Activated CD4-positive, alpha-beta T cell treated with anti-CD3 and anti-CD28 coated beads, Interleukin-2, amount 50 U/mL, for 48 hours (primary cell): Measurements from ENCODE around the gene ENDOU.

Experiments
- DNase-seq, 2 experiments: peaks; one replicate each; pipeline ENCODE4 v3.0.0-alpha.2; 2020

Gene ENDOU

GRCh38 chr12:47742253-47742825, 17.0 kb upstream of the ENDOU start:
- peak; percentile 87 to 88 for DNase-seq

GRCh38 chr12:47741340-47741703, 16.0 kb upstream of the ENDOU start:
- DNase-seq: peak; percentile 64 to 74

GRCh38 chr12:47740606-47741339, 15.5 kb upstream of the ENDOU start:
- no peak for DNase-seq

GRCh38 chr12:47739979-47740378, 14.7 kb upstream of the ENDOU start:
- DNase-seq: no peak

- no peak for DNase-seq
Measured at GRCh38 chr12:47739297-47739696, 14.0 kb upstream of the ENDOU start.

GRCh38 chr12:47737936-47738594, 12.8 kb upstream of the ENDOU start:
- no peak for DNase-seq

- DNase-seq: no peak
Measured at GRCh38 chr12:47736877-47737676, 11.8 kb upstream of the ENDOU start.

GRCh38 chr12:47736216-47736615, 10.9 kb upstream of the ENDOU start:
- DNase-seq: no peak

- no peak for DNase-seq
Measured at GRCh38 chr12:47735649-47736048, 10.4 kb upstream of the ENDOU start.

GRCh38 chr12:47734725-47735480, 9.6 kb upstream of the ENDOU start:
- DNase-seq: no peak

- no peak for DNase-seq
Measured at GRCh38 chr12:47733142-47733541, 7.9 kb upstream of the ENDOU start.

- no peak for DNase-seq
Measured at GRCh38 chr12:47732504-47732903, 7.2 kb upstream of the ENDOU start.

GRCh38 chr12:47731723-47732122, 6.4 kb upstream of the ENDOU start:
- DNase-seq: no peak

GRCh38 chr12:47730341-47730744, 5.1 kb upstream of the ENDOU start:
- no peak for DNase-seq

GRCh38 chr12:47729233-47729632, 3.9 kb upstream of the ENDOU start:
- DNase-seq: no peak

GRCh38 chr12:47725893-47726292, 603 bp upstream of the ENDOU start:
- DNase-seq: no peak

- no peak for DNase-seq
Measured at GRCh38 chr12:47722941-47723631, 2.2 kb downstream of the ENDOU start.

- no peak for DNase-seq
Measured at GRCh38 chr12:47722136-47722834, 3.0 kb downstream of the ENDOU start.

- DNase-seq: no peak
Measured at GRCh38 chr12:47721431-47721973, 3.8 kb downstream of the ENDOU start.

- DNase-seq: no peak
Measured at GRCh38 chr12:47718531-47718930, 6.8 kb downstream of the ENDOU start.
